HEK293 (cell line): ENCODE results near the gene ACOT7.

Source experiments
- CTCF ChIA-PET: fragments of 350-600 bp; formaldehyde crosslinking; extraction: SDS; loops from one replicate; lab custom pipeline; 2021; ENCODE audit warnings: antibody characterized with exemption; lab: Yijun Ruan, JAX
- POLR2A ChIA-PET: fragments of 300-600 bp; formaldehyde crosslinking; extraction: SDS; loops from one replicate; lab custom pipeline; 2020; ENCODE audit warnings: antibody characterized with exemption, inconsistent platforms; lab: Yijun Ruan, JAX
- H3K27ac ChIP-seq: fragments of 200-500 bp; sonication (Bioruptor generic); 2 replicates; pipeline ENCODE4 v1.5.1; 2014; ENCODE audit warnings: low read depth, low read length, control low read depth, inconsistent platforms; ENCODE audit errors: extremely low read depth
- H3K36me3 ChIP-seq, 2 experiments: fragments of 200-500 bp in 1 of 2; sonication (Bioruptor generic) in 1 of 2; 1 replicate in 1 of 2; 2 replicates in 1 of 2; pipeline ENCODE4 v1.5.1; 2014 to 2017; ENCODE audit warnings: inconsistent platforms in 2 of 2, low read length in 2 of 2; ENCODE audit not compliant: control insufficient read depth in 2 of 2, insufficient read depth in 1 of 2
- H3K4me1 ChIP-seq: fragments of 200-500 bp; sonication (Bioruptor generic); 2 replicates; pipeline ENCODE4 v1.5.1; 2014; ENCODE audit warnings: mild to moderate bottlenecking, low read length, inconsistent platforms; ENCODE audit not compliant: control insufficient read depth, insufficient read depth
- H3K4me3 ChIP-seq: 2 replicates; pipeline ENCODE4 v1.5.1; 2011; ENCODE audit warnings: low read depth, mild to moderate bottlenecking, control low read depth, low read length, moderate library complexity
- H3K9me3 ChIP-seq: fragments of 200-500 bp; sonication (Bioruptor generic); 2 replicates; pipeline ENCODE4 v1.5.1; 2014; ENCODE audit warnings: low read depth, low read length, inconsistent platforms; ENCODE audit not compliant: control insufficient read depth, insufficient read depth
- IKZF3 ChIP-seq: fragments of 450-650 bp; IDR thresholded peaks from 2 replicates; pipeline ENCODE4 v1.5.0; 2018; ENCODE audit warnings: missing biosample characterization, mild to moderate bottlenecking, missing genetic modification characterization, moderate library complexity
- KLF7 ChIP-seq: fragments of 450-650 bp; formaldehyde crosslinking; IDR thresholded peaks from 2 replicates; pipeline ENCODE4 v1.5.1; 2016; ENCODE audit warnings: missing biosample characterization, missing genetic modification characterization, borderline replicate concordance
- KLF9 ChIP-seq: fragments of 450-650 bp; formaldehyde crosslinking; IDR thresholded peaks from 2 replicates; pipeline ENCODE4 v1.5.1; 2016; ENCODE audit warnings: missing biosample characterization, missing genetic modification characterization, low read depth
- REPIN1 ChIP-seq: fragments of 450-650 bp; formaldehyde crosslinking; IDR thresholded peaks from 2 replicates; pipeline ENCODE4 v1.5.1; 2017; ENCODE audit warnings: missing biosample characterization, missing genetic modification characterization, low read depth
- ZBTB21 ChIP-seq: fragments of 450-650 bp; formaldehyde crosslinking; IDR thresholded peaks from 2 replicates; pipeline ENCODE4 v1.5.1; 2017; ENCODE audit warnings: missing biosample characterization, missing genetic modification characterization
- ZNF121 ChIP-seq: fragments of 450-650 bp; formaldehyde crosslinking; IDR thresholded peaks from 2 replicates; pipeline ENCODE4 v1.5.1; 2016; ENCODE audit warnings: missing biosample characterization, missing genetic modification characterization
- ZNF157 ChIP-seq: fragments of 450-650 bp; formaldehyde crosslinking; IDR thresholded peaks from 2 replicates; pipeline ENCODE4 v1.5.1; 2016; ENCODE audit warnings: missing biosample characterization, missing genetic modification characterization
- ZNF184 ChIP-seq: fragments of 450-650 bp; IDR thresholded peaks from 2 replicates; pipeline ENCODE4 v1.5.1; 2018; ENCODE audit warnings: missing biosample characterization, mild to moderate bottlenecking, missing genetic modification characterization
- ZNF26 ChIP-seq: fragments of 450-650 bp; formaldehyde crosslinking; IDR thresholded peaks from 2 replicates; pipeline ENCODE4 v1.5.1; 2016; ENCODE audit warnings: missing biosample characterization, missing genetic modification characterization
- ZNF280D ChIP-seq: fragments of 450-650 bp; formaldehyde crosslinking; IDR thresholded peaks from 2 replicates; pipeline ENCODE4 v1.5.1; 2016; ENCODE audit warnings: missing biosample characterization, missing genetic modification characterization
- ZNF600 ChIP-seq: fragments of 450-650 bp; formaldehyde crosslinking; IDR thresholded peaks from 2 replicates; pipeline ENCODE4 v1.5.1; 2016; ENCODE audit warnings: missing biosample characterization, missing genetic modification characterization
- ZNF707 ChIP-seq: fragments of 450-650 bp; formaldehyde crosslinking; IDR thresholded peaks from 2 replicates; pipeline ENCODE4 v1.5.1; 2016; ENCODE audit warnings: missing biosample characterization, missing genetic modification characterization
- ZNF830 ChIP-seq: fragments of 450-650 bp; IDR thresholded peaks from 2 replicates; pipeline ENCODE4 v1.5.0; 2018; ENCODE audit warnings: missing biosample characterization, missing genetic modification characterization, low read depth, mild to moderate bottlenecking, moderate library complexity
- TF ChIP-seq, protein P1 (sequence below): fragments of 450-650 bp; formaldehyde crosslinking; IDR thresholded peaks from 2 replicates; pipeline ENCODE4 v1.5.1; 2017; ENCODE audit warnings: missing biosample characterization, missing genetic modification characterization
- TF ChIP-seq, protein P2 (sequence below): fragments of 450-650 bp; formaldehyde crosslinking; IDR thresholded peaks from 2 replicates; pipeline ENCODE4 v1.5.1; 2016; ENCODE audit warnings: missing biosample characterization, missing genetic modification characterization
- TF ChIP-seq, protein P3 (sequence below): fragments of 450-650 bp; formaldehyde crosslinking; IDR thresholded peaks from 2 replicates; pipeline ENCODE4 v1.5.1; 2017; ENCODE audit warnings: missing biosample characterization, mild to moderate bottlenecking, missing genetic modification characterization, moderate library complexity

The ACOT7 gene

GRCh38 chr1:6410248-6410893 is 16.8 kb upstream of the ACOT7 start (continued):
- TF ChIP-seq, protein P1, sequence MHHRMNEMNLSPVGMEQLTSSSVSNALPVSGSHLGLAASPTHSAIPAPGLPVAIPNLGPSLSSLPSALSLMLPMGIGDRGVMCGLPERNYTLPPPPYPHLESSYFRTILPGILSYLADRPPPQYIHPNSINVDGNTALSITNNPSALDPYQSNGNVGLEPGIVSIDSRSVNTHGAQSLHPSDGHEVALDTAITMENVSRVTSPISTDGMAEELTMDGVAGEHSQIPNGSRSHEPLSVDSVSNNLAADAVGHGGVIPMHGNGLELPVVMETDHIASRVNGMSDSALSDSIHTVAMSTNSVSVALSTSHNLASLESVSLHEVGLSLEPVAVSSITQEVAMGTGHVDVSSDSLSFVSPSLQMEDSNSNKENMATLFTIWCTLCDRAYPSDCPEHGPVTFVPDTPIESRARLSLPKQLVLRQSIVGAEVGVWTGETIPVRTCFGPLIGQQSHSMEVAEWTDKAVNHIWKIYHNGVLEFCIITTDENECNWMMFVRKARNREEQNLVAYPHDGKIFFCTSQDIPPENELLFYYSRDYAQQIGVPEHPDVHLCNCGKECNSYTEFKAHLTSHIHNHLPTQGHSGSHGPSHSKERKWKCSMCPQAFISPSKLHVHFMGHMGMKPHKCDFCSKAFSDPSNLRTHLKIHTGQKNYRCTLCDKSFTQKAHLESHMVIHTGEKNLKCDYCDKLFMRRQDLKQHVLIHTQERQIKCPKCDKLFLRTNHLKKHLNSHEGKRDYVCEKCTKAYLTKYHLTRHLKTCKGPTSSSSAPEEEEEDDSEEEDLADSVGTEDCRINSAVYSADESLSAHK (tag by site-specific recombination): no peak
- no peak for TF ChIP-seq IKZF3 (tag by site-specific recombination)
- no peak for TF ChIP-seq ZNF26 (tag by site-specific recombination)
- TF ChIP-seq ZNF600 (tag by site-specific recombination): 0 out of 2 replicates have a peak, but pooled peaks have one; percentile 18
- TF ChIP-seq ZBTB21 (tag by site-specific recombination): no peak
- TF ChIP-seq, all 188 proteins: peak for 5

GRCh38 chr1:6409733-6410132 is 16.2 kb upstream of the ACOT7 start:
- Histone ChIP-seq H3K27ac (no peak overlapping the region), H3K36me3 (no peaks in the 10 kb centered on the region), H3K9me3 (no peaks in the 10 kb centered on the region), H3K4me3 (no peak overlapping the region), H3K4me1 (no peaks in the 10 kb centered on the region; the same call in 1 of the 2 replicates)
- TF ChIP-seq ZNF184 (tag by site-specific recombination) (no peak), ZNF121 (tag by site-specific recombination) (peak; percentile 60; the same call in 1 of the 2 replicates)
- TF ChIP-seq, protein P2, sequence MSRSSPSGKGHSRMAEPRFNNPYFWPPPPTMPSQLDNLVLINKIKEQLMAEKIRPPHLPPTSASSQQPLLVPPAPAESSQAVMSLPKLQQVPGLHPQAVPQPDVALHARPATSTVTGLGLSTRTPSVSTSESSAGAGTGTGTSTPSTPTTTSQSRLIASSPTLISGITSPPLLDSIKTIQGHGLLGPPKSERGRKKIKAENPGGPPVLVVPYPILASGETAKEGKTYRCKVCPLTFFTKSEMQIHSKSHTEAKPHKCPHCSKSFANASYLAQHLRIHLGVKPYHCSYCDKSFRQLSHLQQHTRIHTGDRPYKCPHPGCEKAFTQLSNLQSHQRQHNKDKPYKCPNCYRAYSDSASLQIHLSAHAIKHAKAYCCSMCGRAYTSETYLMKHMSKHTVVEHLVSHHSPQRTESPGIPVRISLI: 0 out of 2 replicates have a peak, but pooled peaks have one; percentile 46
- ChIA-PET CTCF (interaction anchor here (1.5 kb wide), 1 partner anchor 62 kb away, joined by 5 read pairs; no protein-coding TSS in a partner anchor), POLR2A (interaction anchor here (0.7 kb wide), 1 partner anchor 172 kb away, joined by 4 read pairs; no protein-coding TSS in a partner anchor)

DNA sequence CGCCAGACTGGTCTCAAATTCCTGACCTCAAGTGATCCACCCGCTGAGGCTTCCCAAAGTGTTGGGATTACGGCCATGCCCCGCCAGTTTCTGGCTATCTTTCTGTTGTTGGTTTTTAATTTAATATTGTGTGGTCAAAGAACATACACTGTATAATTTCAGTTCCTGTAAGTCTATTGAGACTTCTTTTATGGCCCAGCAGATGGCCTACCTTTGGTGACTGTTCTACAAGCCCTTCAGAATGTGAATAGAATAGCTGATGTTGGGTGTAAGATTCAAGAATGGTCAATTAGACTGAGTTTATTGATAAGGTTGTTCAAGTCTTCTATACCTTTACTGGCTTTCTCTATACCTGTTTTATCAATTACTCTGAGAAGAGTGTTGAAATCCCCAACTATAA is 15.5 kb upstream of the ACOT7 start:
- Histone ChIP-seq H3K4me1 (no peaks in the 10 kb centered on the region), H3K27ac (no peak overlapping the region), H3K9me3 (no peaks in the 10 kb centered on the region), H3K36me3 (no peaks in the 10 kb centered on the region), H3K4me3 (no peak overlapping the region)
- ChIA-PET CTCF (interaction anchor here (1.1 to 1.5 kb wide), 2 partner anchors 61 to 162 kb away, joined by 5 to 14 read pairs; no protein-coding TSS in a partner anchor), POLR2A (interaction anchor here (0.7 to 0.9 kb wide), 2 partner anchors 15 to 114 kb away, joined by 3 to 4 read pairs; partner anchors contain the start of gene ACOT7)
- TF ChIP-seq ZNF707 (tag by site-specific recombination): no peak
- no peak for TF ChIP-seq ZNF830
- TF ChIP-seq ZNF280D (tag by site-specific recombination): no peak
- no peak for TF ChIP-seq KLF9 (tag by site-specific recombination)
- no peak for TF ChIP-seq REPIN1 (tag by site-specific recombination)
- no peak for TF ChIP-seq KLF7 (tag by site-specific recombination)
- TF ChIP-seq, protein P3, sequence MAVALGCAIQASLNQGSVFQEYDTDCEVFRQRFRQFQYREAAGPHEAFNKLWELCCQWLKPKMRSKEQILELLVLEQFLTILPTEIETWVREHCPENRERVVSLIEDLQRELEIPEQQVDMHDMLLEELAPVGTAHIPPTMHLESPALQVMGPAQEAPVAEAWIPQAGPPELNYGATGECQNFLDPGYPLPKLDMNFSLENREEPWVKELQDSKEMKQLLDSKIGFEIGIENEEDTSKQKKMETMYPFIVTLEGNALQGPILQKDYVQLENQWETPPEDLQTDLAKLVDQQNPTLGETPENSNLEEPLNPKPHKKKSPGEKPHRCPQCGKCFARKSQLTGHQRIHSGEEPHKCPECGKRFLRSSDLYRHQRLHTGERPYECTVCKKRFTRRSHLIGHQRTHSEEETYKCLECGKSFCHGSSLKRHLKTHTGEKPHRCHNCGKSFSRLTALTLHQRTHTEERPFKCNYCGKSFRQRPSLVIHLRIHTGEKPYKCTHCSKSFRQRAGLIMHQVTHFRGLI (tag by site-specific recombination): no peak
- TF ChIP-seq ZNF157 (tag by site-specific recombination): no peak
